HG03432 (cell line): ENCODE data around the gene MALAT1.

Source experiments
- ATAC-seq: cut with Tn5 transposase; IDR thresholded peaks from one replicate; pipeline ENCODE4 v1.9.1; 2021; ENCODE audit warnings: mild to moderate bottlenecking, moderate library complexity; ENCODE audit not compliant: unreplicated experiment

The MALAT1 gene

GRCh38 chr11:65554842-65555430 lies 56.1 kb downstream of the MALAT1 start:
- no peak for ATAC-seq

- ATAC-seq = no peak
Measured at GRCh38 chr11:65555693-65556231, 56.9 kb downstream of the MALAT1 start.
